H1 (cell line): ENCODE results near the gene METTL1. TPM values are rescaled to one million over a fixed set of nuclear protein-coding genes. Genes with fewer than 3 reads are reported as not detected.
A peak's percentile ranks its signal among the peaks of the same experiment; 100 is the strongest.

ENCODE experiments used
- CTCF ChIA-PET: fragments of 300-600 bp; sonication (Branson Sonifier 250); formaldehyde crosslinking; loops from one replicate; lab custom pipeline; 2021; ENCODE audit not compliant: partially characterized antibody; lab: Charles Lee
- POLR2A ChIA-PET: fragments of 300-600 bp; sonication (Branson Sonifier 250); formaldehyde crosslinking; loops from one replicate; lab custom pipeline; 2021; ENCODE audit warnings: inconsistent platforms; ENCODE audit not compliant: partially characterized antibody; lab: Charles Lee
- DNase-seq, 2 experiments: peaks; one replicate each; pipeline versions ENCODE4 v3.0.0 to v3.0.0-alpha.2; 2010 to 2022; ENCODE audit warnings: low spot score in 2 of 2, low read depth in 1 of 2, mixed read lengths in 1 of 2
- FAIRE-seq: peaks from 2 replicates; lab custom pipeline; 2011; peaks lifted over from hg19 to GRCh38; lab: Jason Lieb, UNC
- H2AFZ ChIP-seq: 2 replicates; pipeline ENCODE4 v1.8.1; 2012; ENCODE audit warnings: low read length, inconsistent platforms
- H2AK5ac ChIP-seq: 2 replicates; pipeline ENCODE4 v1.6.1; 2013; ENCODE audit warnings: low read depth, low read length
- H2BK120ac ChIP-seq: replicated peaks from 2 replicates; pipeline ENCODE3; 2013; ENCODE audit warnings: low read depth, low read length, inconsistent platforms
- H2BK12ac ChIP-seq: 2 replicates; pipeline ENCODE4 v1.6.1; 2013; ENCODE audit warnings: low read depth, low read length
- H2BK15ac ChIP-seq: 2 replicates; pipeline ENCODE4 v1.6.1; 2013; ENCODE audit warnings: low read length
- H2BK20ac ChIP-seq: 2 replicates; pipeline ENCODE4 v1.6.1; 2013; ENCODE audit warnings: low read length
- H2BK5ac ChIP-seq: 2 replicates; pipeline ENCODE4 v1.6.1; 2013; ENCODE audit warnings: low read depth, low read length
- H3K14ac ChIP-seq: 2 replicates; pipeline ENCODE4 v1.6.1; 2013; ENCODE audit warnings: inconsistent platforms; ENCODE audit not compliant: insufficient read length
- H3K18ac ChIP-seq: 2 replicates; pipeline ENCODE4 v1.6.1; 2013; ENCODE audit warnings: low read length; ENCODE audit errors: extremely low read depth
- H3K23ac ChIP-seq: 2 replicates; pipeline ENCODE4 v1.6.1; 2013; ENCODE audit warnings: inconsistent platforms; ENCODE audit not compliant: insufficient read length
- H3K23me2 ChIP-seq: 2 replicates; pipeline ENCODE4 v1.6.1; 2013; ENCODE audit warnings: low read depth, low read length
- H3K27ac ChIP-seq: 2 replicates; pipeline ENCODE4 v1.6.1; 2011; ENCODE audit warnings: low read depth, low read length, inconsistent platforms
- H3K27me3 ChIP-seq, 4 experiments: replicated peaks in 1 of 4; 1 replicate in 1 of 4; 2 replicates in 3 of 4; pipeline versions ENCODE4 v1.6.1 to v1.8.1; 2011 to 2013; ENCODE audit warnings: low read length in 3 of 4, mild to moderate bottlenecking in 3 of 4, inconsistent platforms in 2 of 4, mixed read lengths in 2 of 4, moderate library complexity in 1 of 4; ENCODE audit not compliant: control insufficient read depth in 3 of 4, insufficient read depth in 3 of 4; ENCODE audit errors: extremely low read depth in 1 of 4
- H3K36me3 ChIP-seq, 4 experiments: 2 replicates each; pipeline versions ENCODE4 v1.6.1 to v1.8.1; 2011 to 2013; ENCODE audit warnings: mild to moderate bottlenecking in 4 of 4, low read length in 3 of 4, moderate library complexity in 2 of 4, control low read depth in 1 of 4, inconsistent platforms in 1 of 4; ENCODE audit not compliant: insufficient read depth in 4 of 4, control insufficient read depth in 2 of 4
- H3K4ac ChIP-seq: replicated peaks from 2 replicates; pipeline ENCODE3; 2013; ENCODE audit warnings: low read length, low read depth, mixed read lengths, inconsistent platforms; ENCODE audit not compliant: insufficient read length
- H3K4me1 ChIP-seq, 4 experiments: replicated peaks in 1 of 4; 1 replicate in 1 of 4; 2 replicates in 3 of 4; pipeline versions ENCODE4 v1.6.1 to v1.8.1; 2011 to 2013; ENCODE audit warnings: low read length in 3 of 4, inconsistent platforms in 2 of 4, mixed read lengths in 1 of 4; ENCODE audit not compliant: insufficient read depth in 4 of 4, control insufficient read depth in 3 of 4
- H3K4me2 ChIP-seq, 2 experiments: 2 replicates each; pipeline versions ENCODE4 v1.6.1 to v1.8.1; 2011 to 2013; ENCODE audit warnings: low read depth in 2 of 2, low read length in 2 of 2, control low read depth in 1 of 2, inconsistent platforms in 1 of 2, mild to moderate bottlenecking in 1 of 2; ENCODE audit not compliant: insufficient read depth in 1 of 2
- H3K4me3 ChIP-seq, 4 experiments: fragments of 200-600, 300-600 bp in 1 of 4; sonication (generic), shearing (Covaris generic), sonication (Bioruptor Twin) in 1 of 4; 2 replicates each; pipeline versions ENCODE4 v1.5.1 to v1.8.1; 2011 to 2016; ENCODE audit warnings: low read length in 4 of 4, low read depth in 3 of 4, control low read depth in 2 of 4, inconsistent platforms in 2 of 4, mild to moderate bottlenecking in 2 of 4, mixed read lengths in 1 of 4, moderate library complexity in 1 of 4; ENCODE audit not compliant: insufficient read depth in 2 of 4; ENCODE audit errors: extremely low read depth in 1 of 4
- H3K56ac ChIP-seq: replicated peaks from 2 replicates; pipeline ENCODE3; 2013; ENCODE audit warnings: low read depth, mild to moderate bottlenecking, mixed read lengths, low read length, inconsistent platforms; ENCODE audit not compliant: insufficient read length
- H3K79me1 ChIP-seq: 2 replicates; pipeline ENCODE4 v1.6.1; 2013; ENCODE audit warnings: low read depth, low read length, control low read depth
- H3K79me2 ChIP-seq, 2 experiments: 2 replicates each; pipeline versions ENCODE4 v1.6.1 to v1.8.1; 2012 to 2013; ENCODE audit warnings: low read length in 2 of 2, mild to moderate bottlenecking in 2 of 2, inconsistent platforms in 1 of 2; ENCODE audit not compliant: insufficient read depth in 2 of 2, control insufficient read depth in 1 of 2
- H3K9ac ChIP-seq, 4 experiments: replicated peaks in 1 of 4; 1 replicate in 1 of 4; 2 replicates in 3 of 4; pipeline versions ENCODE4 v1.6.1 to v1.8.1; 2011 to 2013; ENCODE audit warnings: low read depth in 3 of 4, low read length in 3 of 4, control low read depth in 2 of 4, mild to moderate bottlenecking in 2 of 4, moderate library complexity in 2 of 4, inconsistent platforms in 1 of 4; ENCODE audit errors: extremely low read depth in 1 of 4
- H3K9me3 ChIP-seq, 2 experiments: 2 replicates each; pipeline versions ENCODE4 v1.6.1 to v1.8.1; 2012 to 2013; ENCODE audit warnings: mild to moderate bottlenecking in 2 of 2, moderate library complexity in 2 of 2, control low read depth in 1 of 2, inconsistent platforms in 1 of 2, low read depth in 1 of 2, low read length in 1 of 2, mixed read lengths in 1 of 2; ENCODE audit not compliant: insufficient read depth in 2 of 2
- H4K20me1 ChIP-seq, 2 experiments: replicated peaks in 1 of 2; 2 replicates each; pipeline versions ENCODE3 to v1.8.1; 2011 to 2013; ENCODE audit warnings: inconsistent platforms in 2 of 2, low read length in 2 of 2, mild to moderate bottlenecking in 1 of 2; ENCODE audit not compliant: insufficient read depth in 2 of 2, control insufficient read depth in 1 of 2
- H4K5ac ChIP-seq: 2 replicates; pipeline ENCODE4 v1.6.1; 2013; ENCODE audit warnings: low read length, low read depth, mixed read lengths, inconsistent platforms; ENCODE audit not compliant: insufficient read length
- H4K8ac ChIP-seq: 2 replicates; pipeline ENCODE4 v1.8.0; 2013; ENCODE audit warnings: mild to moderate bottlenecking, moderate library complexity, low read length, inconsistent platforms; ENCODE audit not compliant: insufficient read depth; ENCODE audit errors: extremely low read depth
- H4K91ac ChIP-seq: replicated peaks from 2 replicates; pipeline ENCODE3; 2013; ENCODE audit warnings: low read length, mixed read lengths, inconsistent platforms; ENCODE audit not compliant: insufficient read length
- CBX8 ChIP-seq: fragments of 300-800, 300-1000 bp; sonication (generic); IDR thresholded peaks from 2 replicates; pipeline ENCODE4 v1.7.1; 2016; ENCODE audit warnings: low read depth, low read length, borderline replicate concordance
- CHD2 ChIP-seq: IDR thresholded peaks from 2 replicates; pipeline ENCODE4 v1.6.1; 2012; ENCODE audit warnings: low read length, improper control_type of control experiment
- POLR2A ChIP-seq, 2 experiments: IDR thresholded peaks; 1 replicate in 1 of 2; 2 replicates in 1 of 2; pipeline ENCODE4 v1.6.1; 2011; ENCODE audit warnings: low read depth in 2 of 2, low read length in 2 of 2, mild to moderate bottlenecking in 2 of 2; ENCODE audit errors: control extremely low read depth in 1 of 2
- SIN3A ChIP-seq, 2 experiments: IDR thresholded peaks in 1 of 2; conservative IDR thresholded peaks in 1 of 2; 2 replicates each; pipeline ENCODE4 v1.6.1; 2011 to 2012; ENCODE audit warnings: low read length in 2 of 2, improper control_type of control experiment in 1 of 2, low read depth in 1 of 2, mild to moderate bottlenecking in 1 of 2
- WGBS, 2 experiments: shearing (Covaris generic) in 1 of 2; methylation state at CpG; one replicate each; pipeline versions ENCODE4 v1.1.6 to v1.1.7; 2013 to 2015; ENCODE audit warnings: low lambda C conversion rate in 2 of 2, mixed read lengths in 2 of 2, inconsistent platforms in 1 of 2, low coverage in 1 of 2, missing lambda C conversion rate in 1 of 2; ENCODE audit not compliant: insufficient replicate concordance in 2 of 2, insufficient coverage in 1 of 2, insufficient read length in 1 of 2; ENCODE audit errors: extremely low coverage in 1 of 2, missing lambda C conversion rate in 1 of 2; 5-methylcytosine and 5-hydroxymethylcytosine counted together
- polyA plus RNA-seq, 7 experiments: library from polyadenylated mRNA; depleted of rRNA in 3 of 7; stranded (reverse) in 5 of 7; unstranded in 2 of 7; fragments of >200 nt in 5 of 7; fragments of 200-250 nt in 2 of 7; gene quantifications; 1 replicate in 5 of 7; 2 replicates in 1 of 7; 4 replicates in 1 of 7; pipeline versions ENCODE4 v1.2.1 to v1.2.3, GENCODE V29; 2011 to 2013; ENCODE audit warnings: missing spikeins in 2 of 7, mixed read lengths in 2 of 7
- total RNA-seq: library from RNA; stranded (reverse); fragmentation: NEBNext Ultra II Directional; extraction: Animal tissue kit (Norgen Biotek cat#: 25700); gene quantifications from 2 replicates; pipeline ENCODE4 v1.2.1, GENCODE V29; 2021

METTL1 gene
- total and polyA plus RNA-seq, 2 of the 8 experiments (the other 6 are each of a cell fraction or from before 2014, with no cell fraction given) = 40.5 to 46.0 TPM

DNA sequence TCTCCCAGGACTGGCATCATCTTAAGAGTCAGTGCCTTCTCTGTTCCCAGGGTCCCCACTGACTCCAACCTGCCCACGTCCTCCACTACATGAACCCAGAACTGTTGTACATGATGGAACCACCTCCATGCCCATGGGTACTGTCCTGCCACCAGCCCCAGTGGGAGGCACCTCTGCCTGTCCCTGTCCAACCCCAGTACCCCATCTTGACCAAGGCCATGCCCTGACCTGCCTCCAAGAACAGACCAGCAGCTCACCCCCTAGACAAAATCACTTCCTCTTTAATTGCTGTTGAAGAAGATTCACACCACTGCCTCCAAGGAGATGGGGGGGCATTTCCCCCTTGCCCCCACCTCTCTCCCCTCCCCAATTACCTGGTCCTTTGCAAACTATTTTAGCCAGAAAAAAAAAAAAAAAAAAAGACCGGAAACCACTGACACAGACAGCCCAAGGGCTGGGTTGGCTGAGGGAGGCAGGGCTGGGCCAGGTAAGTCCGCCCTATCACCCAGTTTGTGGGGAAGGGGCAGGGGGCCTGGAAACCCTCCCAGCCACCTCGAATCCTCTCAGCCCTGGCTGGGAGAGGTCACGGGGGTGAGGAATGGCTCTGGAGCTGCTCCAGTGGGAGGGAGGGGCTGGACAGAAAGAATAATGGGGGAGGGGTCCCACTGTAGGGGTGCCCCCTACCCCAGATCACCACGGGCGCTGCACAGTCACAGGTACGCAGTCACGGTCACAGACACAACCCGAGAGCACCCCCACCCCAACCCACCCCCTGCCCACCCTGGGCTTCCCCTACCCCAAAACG lies 46.8 kb downstream of the METTL1 start:
- Histone ChIP-seq H3K23me2 (peaks cover 12% of the 10 kb centered on the region; the same call in 1 of the 2 replicates), H2AK5ac (no peak overlapping the region), H3K23ac (no peak overlapping the region), H4K91ac (no peak overlapping the region), H3K27ac (no peak overlapping the region), H2BK12ac (no peak overlapping the region), H4K20me1 (peaks cover 2 to 7% of the 10 kb centered on the region in 2 experiments), H3K18ac (no peak overlapping the region), H3K9me3 (no peaks in the 10 kb centered on the region), H3K4me2 (peak overlapping the region; percentile 26 to 52; a peak in 2 of 4 replicates), H3K4me1 (peaks cover 0 to 20% (median 13%) of the 10 kb centered on the region in 4 experiments; a peak in 5 of 7 replicates), H2BK20ac (no peak overlapping the region), H3K27me3 (peaks cover 18 to 58% (median 43%) of the 10 kb centered on the region in 4 experiments), H3K14ac (no peak overlapping the region), H2BK5ac (no peak overlapping the region), H3K4me3 (no peak overlapping the region), H4K5ac (no peak overlapping the region), H2AFZ (no peak overlapping the region), H2BK120ac (no peak overlapping the region), H2BK15ac (no peak overlapping the region), H3K9ac (no peak overlapping the region), H3K36me3 (no peaks in the 10 kb centered on the region; a peak in 1 of 8 replicates), H3K56ac (no peak overlapping the region), H3K79me1 (no peaks in the 10 kb centered on the region), H4K8ac (no peak overlapping the region), H3K79me2 (no peaks in the 10 kb centered on the region), H3K4ac (no peak overlapping the region)
- ChIA-PET POLR2A (interaction anchor here (0.7 to 7.4 kb wide), 7 partner anchors 8 to 142 kb away, joined by 3 to 59 read pairs (median 3); partner anchors contain the start of gene AGAP2), CTCF (interaction anchor here (0.7 to 11.7 kb wide), 23 partner anchors 9 to 155 kb away, joined by 3 to 149 read pairs (median 5); partner anchors contain the start of genes AGAP2 and OS9)
- FAIRE-seq (no peak), DNase-seq (peak in 1 of 2 experiments; percentile 40)
- no peak for TF ChIP-seq SIN3A (conservative IDR thresholded peaks at IDR 0.05 in 1 of 2, IDR thresholded peaks at IDR 0.05 in 1 of 2; ENCODE audit: low read depth in 1 of 2, low read length in 2 of 2)
- no peak for TF ChIP-seq CBX8
- no peak for TF ChIP-seq POLR2A (IDR thresholded peaks at IDR 0.05; ENCODE audit: control extremely low read depth in 1 of 2, low read depth in 2 of 2, low read length in 2 of 2)
- TF ChIP-seq CHD2 = no peak
- 66% methylated on average over 4 of the region's 11 CpGs; no CpG with 5 or more reads in 1 of the 2 experiments for WGBS, 2 experiments
